ENCODE data around the gene DGKG.

The DGKG gene

GRCh38 chr3:186142393-186142932, 219.6 kb downstream of the DGKG start:
- Histone ChIP-seq H3K4me3 (ENCODE audit: insufficient read length, low read depth) (no peak overlapping the region), H3K4me1 (ENCODE audit: insufficient read depth, insufficient read length) (peaks cover 4% of the 10 kb centered on the region), H3K36me3 (ENCODE audit: insufficient read depth, insufficient read length, low read length) (no peaks in the 10 kb centered on the region), H3K27me3 (ENCODE audit: insufficient read depth, insufficient read length) (no peaks in the 10 kb centered on the region), H3K9ac (ENCODE audit: insufficient read length, low read depth) (no peak overlapping the region), H3K9me3 (ENCODE audit: insufficient read depth, low read length) (no peaks in the 10 kb centered on the region)
- no peak for DNase-seq (ENCODE audit: low read depth, low spot score)
- TF ChIP-seq ZNF274 (IDR thresholded peaks at IDR 0.05; ENCODE audit: low read depth, low read length): no peak

GRCh38 chr3:186141790-186142189, 220.2 kb downstream of the DGKG start:
- no peaks in the 10 kb centered on the region for H3K27me3 ChIP-seq (ENCODE audit: insufficient read depth, insufficient read length)
- TF ChIP-seq ZNF274 (IDR thresholded peaks at IDR 0.05; ENCODE audit: low read depth, low read length): no peak
- TF ChIP-seq YY1 (IDR thresholded peaks at IDR 0.05; ENCODE audit: insufficient read depth, insufficient read length): no peak
- no peak for TF ChIP-seq SUZ12 (IDR thresholded peaks at IDR 0.05; ENCODE audit: extremely low read depth, insufficient read depth, insufficient read length)
- no peak overlapping the region for H3K9ac ChIP-seq (ENCODE audit: insufficient read length, low read depth)
- no peaks in the 10 kb centered on the region for H3K36me3 ChIP-seq (ENCODE audit: insufficient read depth, insufficient read length, low read length)
- H3K4me3 ChIP-seq (ENCODE audit: insufficient read length, low read depth): no peak overlapping the region
- no peak for DNase-seq (ENCODE audit: low read depth, low spot score)
- H3K4me1 ChIP-seq (ENCODE audit: insufficient read depth, insufficient read length): peaks cover 4% of the 10 kb centered on the region
- no peaks in the 10 kb centered on the region for H3K9me3 ChIP-seq (ENCODE audit: insufficient read depth, low read length)

- Histone ChIP-seq H3K36me3 (ENCODE audit: insufficient read depth, insufficient read length, low read length) (no peaks in the 10 kb centered on the region), H3K27me3 (ENCODE audit: insufficient read depth, insufficient read length) (peaks cover 11% of the 10 kb centered on the region), H3K4me1 (ENCODE audit: insufficient read depth, insufficient read length) (peaks cover 4% of the 10 kb centered on the region), H3K9ac (ENCODE audit: insufficient read length, low read depth) (no peak overlapping the region), H3K4me3 (ENCODE audit: insufficient read length, low read depth) (no peak overlapping the region), H3K9me3 (ENCODE audit: insufficient read depth, low read length) (no peaks in the 10 kb centered on the region)
- no peak for TF ChIP-seq ZNF274 (IDR thresholded peaks at IDR 0.05; ENCODE audit: low read depth, low read length)
- no peak for DNase-seq (ENCODE audit: low read depth, low spot score)
Measured at GRCh38 chr3:186138272-186138981, 223.6 kb downstream of the DGKG start.

GRCh38 chr3:186137051-186137685, 224.9 kb downstream of the DGKG start:
- Histone ChIP-seq H3K27me3 (ENCODE audit: insufficient read depth, insufficient read length) (peaks cover 11% of the 10 kb centered on the region), H3K9ac (ENCODE audit: insufficient read length, low read depth) (no peak overlapping the region), H3K4me3 (ENCODE audit: insufficient read length, low read depth) (no peak overlapping the region), H3K4me1 (ENCODE audit: insufficient read depth, insufficient read length) (peaks cover 4% of the 10 kb centered on the region), H3K36me3 (ENCODE audit: insufficient read depth, insufficient read length, low read length) (no peaks in the 10 kb centered on the region), H3K9me3 (ENCODE audit: insufficient read depth, low read length) (no peaks in the 10 kb centered on the region)
- TF ChIP-seq YY1 (IDR thresholded peaks at IDR 0.05; ENCODE audit: insufficient read depth, insufficient read length) (no peak), ZNF274 (IDR thresholded peaks at IDR 0.05; ENCODE audit: low read depth, low read length) (no peak), SUZ12 (IDR thresholded peaks at IDR 0.05; ENCODE audit: extremely low read depth, insufficient read depth, insufficient read length) (no peak)
- DNase-seq (ENCODE audit: low read depth, low spot score): no peak

GRCh38 chr3:186133980-186134379, 228.1 kb downstream of the DGKG start:
- peaks cover 11% of the 10 kb centered on the region for H3K27me3 ChIP-seq (ENCODE audit: insufficient read depth, insufficient read length)

GRCh38 chr3:186132487-186132886, 229.5 kb downstream of the DGKG start:
- Histone ChIP-seq H3K27me3 (ENCODE audit: insufficient read depth, insufficient read length) (peaks cover 11% of the 10 kb centered on the region), H3K9ac (ENCODE audit: insufficient read length, low read depth) (no peak overlapping the region), H3K4me1 (ENCODE audit: insufficient read depth, insufficient read length) (no peaks in the 10 kb centered on the region), H3K9me3 (ENCODE audit: insufficient read depth, low read length) (no peaks in the 10 kb centered on the region), H3K36me3 (ENCODE audit: insufficient read depth, insufficient read length, low read length) (no peaks in the 10 kb centered on the region), H3K4me3 (ENCODE audit: insufficient read length, low read depth) (no peak overlapping the region)
- TF ChIP-seq ZNF274 (IDR thresholded peaks at IDR 0.05; ENCODE audit: low read depth, low read length) (no peak), YY1 (IDR thresholded peaks at IDR 0.05; ENCODE audit: insufficient read depth, insufficient read length) (no peak), SUZ12 (IDR thresholded peaks at IDR 0.05; ENCODE audit: extremely low read depth, insufficient read depth, insufficient read length) (no peak)
- DNase-seq (ENCODE audit: low read depth, low spot score): no peak

More at GRCh38 chr3:186133980-186134379, 228.1 kb downstream of the DGKG start:
- DNase-seq (ENCODE audit: low read depth, low spot score): no peak
- Histone ChIP-seq H3K36me3 (ENCODE audit: insufficient read depth, insufficient read length, low read length) (no peaks in the 10 kb centered on the region), H3K4me1 (ENCODE audit: insufficient read depth, insufficient read length) (no peaks in the 10 kb centered on the region), H3K4me3 (ENCODE audit: insufficient read length, low read depth) (no peak overlapping the region), H3K9ac (ENCODE audit: insufficient read length, low read depth) (no peak overlapping the region), H3K9me3 (ENCODE audit: insufficient read depth, low read length) (no peaks in the 10 kb centered on the region)
- no peak for TF ChIP-seq SUZ12 (IDR thresholded peaks at IDR 0.05; ENCODE audit: extremely low read depth, insufficient read depth, insufficient read length)

- H3K9me3 ChIP-seq (ENCODE audit: insufficient read depth, low read length): no peaks in the 10 kb centered on the region
- TF ChIP-seq SUZ12 (IDR thresholded peaks at IDR 0.05; ENCODE audit: extremely low read depth, insufficient read depth, insufficient read length) (no peak), YY1 (IDR thresholded peaks at IDR 0.05; ENCODE audit: insufficient read depth, insufficient read length) (no peak), ZNF274 (IDR thresholded peaks at IDR 0.05; ENCODE audit: low read depth, low read length) (no peak)
- H3K36me3 ChIP-seq (ENCODE audit: insufficient read depth, insufficient read length, low read length): no peaks in the 10 kb centered on the region
- no peak overlapping the region for H3K9ac ChIP-seq (ENCODE audit: insufficient read length, low read depth)
- H3K4me1 ChIP-seq (ENCODE audit: insufficient read depth, insufficient read length): no peaks in the 10 kb centered on the region
- H3K4me3 ChIP-seq (ENCODE audit: insufficient read length, low read depth): no peak overlapping the region
- DNase-seq (ENCODE audit: low read depth, low spot score): no peak
- peaks cover 6% of the 10 kb centered on the region for H3K27me3 ChIP-seq (ENCODE audit: insufficient read depth, insufficient read length)
Measured at GRCh38 chr3:186129206-186129605, 232.8 kb downstream of the DGKG start.

Data from NT2/D1 (cell line).